Adrenal gland (tissue), 12 donors: ENCODE measurements around the gene BLNK. TPM values are rescaled to one million over a fixed set of nuclear protein-coding genes. Genes with fewer than 3 reads are reported as not detected.
A peak's percentile ranks its signal among the peaks of the same experiment; 100 is the strongest.

Experiments
- DNase-seq, 7 donors: peaks; one replicate each; pipeline ENCODE4 v3.0.0-alpha.2; 2019 to 2020
- H3K27ac ChIP-seq, 5 donors: fragments of 200-600 bp; sonication (generic) in 4 of 5; 1 replicate in 3 of 5; 2 replicates in 2 of 5; pipeline versions ENCODE4 v1.5.1 to v1.8.0; 2016 to 2020; ENCODE audit warnings: mild to moderate bottlenecking in 1 of 5
- H3K27me3 ChIP-seq: fragments of 200-600 bp; 2 replicates; pipeline ENCODE4 v1.8.0; 2021
- H3K36me3 ChIP-seq, 2 donors: fragments of 200-600 bp; replicated peaks in 1 of 2; 1 replicate in 1 of 2; 2 replicates in 1 of 2; pipeline versions ENCODE4 v1.5.1 to v1.8.0; 2018 to 2022
- H3K4me1 ChIP-seq, 2 donors: fragments of 200-600 bp; replicated peaks in 1 of 2; 1 replicate in 1 of 2; 2 replicates in 1 of 2; pipeline versions ENCODE4 v1.5.1 to v1.8.0; 2018 to 2021
- H3K4me3 ChIP-seq, 4 donors: fragments of 200-600 bp; sonication (generic) in 3 of 4; one replicate each; pipeline ENCODE4 v1.5.1; 2016 to 2018
- H3K9me3 ChIP-seq, 3 donors: fragments of 200-600 bp; sonication (generic) in 1 of 3; replicated peaks in 1 of 3; 1 replicate in 2 of 3; 2 replicates in 1 of 3; pipeline versions ENCODE4 v1.5.1 to v1.8.0; 2016 to 2021
- CTCF ChIP-seq, 6 experiments: fragments of 450-650 bp in 4 of 6; fragments of 200-600 bp in 2 of 6; sonication (generic) in 1 of 6; IDR thresholded peaks; 1 replicate in 5 of 6; 2 replicates in 1 of 6; pipeline versions ENCODE4 v1.5.1 to v1.8.0; 2016 to 2021; ENCODE audit warnings: antibody characterized with exemption in 6 of 6, mild to moderate bottlenecking in 2 of 6, moderate library complexity in 1 of 6
- POLR2A ChIP-seq, 2 donors: fragments of 450-650 bp; IDR thresholded peaks; one replicate each; pipeline ENCODE4 v1.6.1; 2017; ENCODE audit warnings: antibody characterized with exemption in 2 of 2, mild to moderate bottlenecking in 2 of 2, moderate library complexity in 1 of 2
- WGBS, 4 donors: extraction: QIAGEN DNeasy Blood & Tissue Kit in 2 of 4; methylation state at CpG; one replicate each; pipeline versions ENCODE4 v1.1.5 to v1.1.7; 2013 to 2017; 5-methylcytosine and 5-hydroxymethylcytosine counted together
- intact Hi-C, 2 donors: fragments of 100-400 bp; cut with DNase I; formaldehyde crosslinking; loops; one replicate each; pipeline versions ENCODE4 v1.14.1 to v1.15.0; 2022 to 2023
- polyA plus RNA-seq, 3 donors: library from polyadenylated mRNA; stranded (reverse); fragments of 200-250 nt in 2 of 3; fragments of 350-450 nt in 1 of 3; fragmentation: Illumina TruSeq in 1 of 3; extraction: RNeasy Lipid Tissue Mini Kit (QIAGEN cat#74804) in 1 of 3; gene quantifications; one replicate each; pipeline ENCODE4 v1.2.3, GENCODE V29; 2013 to 2014
- total RNA-seq, 9 donors: library from RNA; depleted of rRNA in 4 of 9; stranded (reverse); fragments of >200 nt in 4 of 9; fragments of 120-200 nt in 1 of 9; fragmentation: NEBNext Ultra II Directional in 1 of 9; extraction: Animal tissue kit (Norgen Biotek cat#: 25700) in 1 of 9; gene quantifications; one replicate each; pipeline versions ENCODE4 v1.1.0 to v1.2.4, GENCODE V29; 2013 to 2023
- donor health status: healthy with polysubstance abuse.
- donor health status: Bipolar disorder and iron deficiency.
- donor health status: DM: yes; HTN: yes; CAD: no.
- donor health status: DM: no; HTN: no; CAD: no.
- donor health status: DM: no; HTN: no; CAD: no.
- donor health status: DM: yes; HTN: yes; CAD: no.

The BLNK gene
- total and polyA plus RNA-seq, 12 donors: 0.72 to 8.5 (median 4.0) TPM

DNA sequence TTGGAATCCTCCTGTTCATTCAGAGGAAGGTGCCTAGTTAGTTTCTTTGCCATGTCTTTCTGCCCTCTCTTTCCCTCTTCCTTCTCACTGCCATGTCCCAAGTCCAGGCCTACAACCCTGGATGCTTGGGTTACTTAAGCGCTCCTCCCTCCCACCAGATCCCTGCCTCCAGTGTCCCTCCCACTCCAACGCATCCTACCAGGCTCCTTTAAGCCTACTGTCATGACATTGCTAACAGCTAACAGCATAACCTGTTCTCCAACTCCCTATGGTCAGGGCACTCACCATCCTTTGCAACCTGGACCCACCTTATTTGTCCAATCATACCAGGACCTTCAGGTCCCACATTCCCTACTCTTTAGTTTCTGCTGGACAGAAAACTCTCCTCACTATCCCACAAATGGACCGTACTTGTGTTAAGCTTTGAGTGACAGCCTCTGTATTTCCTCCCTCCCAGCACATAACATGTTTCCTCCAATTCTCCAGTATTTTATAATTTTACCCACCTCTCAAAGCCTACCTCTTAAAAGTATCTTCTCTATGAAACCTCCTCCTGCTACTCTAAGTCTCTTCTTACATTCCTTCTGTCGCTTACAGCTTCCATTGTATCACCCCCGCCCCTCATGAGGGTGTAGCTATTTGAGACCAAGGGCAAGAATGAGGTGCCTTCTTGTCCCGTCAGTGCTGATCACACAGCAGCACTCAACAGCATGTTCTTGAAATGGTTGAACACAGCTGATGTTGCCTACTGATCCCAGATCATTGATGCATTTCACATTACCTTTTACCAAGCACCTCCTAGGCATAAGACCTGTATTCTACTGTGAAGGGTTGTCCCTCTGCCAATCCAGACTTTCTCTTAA, 1.7 kb downstream of the BLNK start:
- H3K27ac ChIP-seq: peak overlapping the region in 1 of 5 donors; percentile 10
- intact Hi-C loops: no loop called here
- H3K27me3 ChIP-seq: no peaks in the 10 kb centered on the region
- peak overlapping the region in 1 of 4 donors; percentile 17 for H3K4me3 ChIP-seq
- no peak for TF ChIP-seq CTCF (IDR thresholded peaks at IDR 0.05)
- TF ChIP-seq POLR2A (IDR thresholded peaks at IDR 0.05): no peak
- WGBS, 4 donors: 75 to 85% (median 81%) methylated on average over 6 of the region's 6 CpGs
- H3K4me1 ChIP-seq: no peaks in the 10 kb centered on the region
- DNase-seq: no peak
- no peaks in the 10 kb centered on the region for H3K36me3 ChIP-seq
- no peaks in the 10 kb centered on the region for H3K9me3 ChIP-seq

GRCh38 chr10:96268341-96268909, 2.9 kb downstream of the BLNK start:
- no peak overlapping the region for H3K27ac ChIP-seq
- H3K4me1 ChIP-seq: no peaks in the 10 kb centered on the region
- no peaks in the 10 kb centered on the region for H3K27me3 ChIP-seq
- H3K36me3 ChIP-seq: no peaks in the 10 kb centered on the region
- no peak for TF ChIP-seq CTCF (IDR thresholded peaks at IDR 0.05)
- TF ChIP-seq POLR2A (IDR thresholded peaks at IDR 0.05): no peak
- intact Hi-C loops: no loop called here
- H3K9me3 ChIP-seq: no peaks in the 10 kb centered on the region
- no peak overlapping the region for H3K4me3 ChIP-seq
- 81 to 88% (median 85%) methylated on average over 2 of the region's 2 CpGs for WGBS, 4 donors
- no peak for DNase-seq

GRCh38 chr10:96267234-96267705, 4.1 kb downstream of the BLNK start:
- intact Hi-C loops: no loop called here
- no peak overlapping the region for H3K4me3 ChIP-seq
- no peaks in the 10 kb centered on the region for H3K36me3 ChIP-seq
- H3K9me3 ChIP-seq: no peaks in the 10 kb centered on the region
- H3K27ac ChIP-seq: no peak overlapping the region
- TF ChIP-seq POLR2A (IDR thresholded peaks at IDR 0.05) (no peak), CTCF (IDR thresholded peaks at IDR 0.05) (no peak)
- H3K4me1 ChIP-seq: no peaks in the 10 kb centered on the region
- no peak for DNase-seq
- no peaks in the 10 kb centered on the region for H3K27me3 ChIP-seq
- WGBS, 4 donors: 72 to 89% (median 83%) methylated on average over 4 of the region's 4 CpGs

GRCh38 chr10:96266118-96266770, 5.1 kb downstream of the BLNK start:
- Histone ChIP-seq H3K4me1 (no peaks in the 10 kb centered on the region), H3K4me3 (no peak overlapping the region), H3K9me3 (no peaks in the 10 kb centered on the region), H3K27me3 (no peaks in the 10 kb centered on the region), H3K36me3 (no peaks in the 10 kb centered on the region), H3K27ac (no peak overlapping the region)
- TF ChIP-seq POLR2A (IDR thresholded peaks at IDR 0.05) (no peak), CTCF (IDR thresholded peaks at IDR 0.05) (no peak)
- WGBS, 4 donors: 58 to 76% (median 73%) methylated on average over 5 to 6 of the region's 6 CpGs
- intact Hi-C loops: no loop called here
- DNase-seq: no peak
